BE2C (cell line): Measurements from ENCODE around the gene NCAPD2.

Source experiments
- DNase-seq: peaks from one replicate; pipeline ENCODE4 v3.0.0-alpha.2; 2020
- H3K27me3 ChIP-seq: fragments of 250-450 bp; sonication (Bioruptor Pico); 2 replicates; pipeline ENCODE4 v1.5.1; 2020; ENCODE audit warnings: mild to moderate bottlenecking
- H3K36me3 ChIP-seq: fragments of 250-450 bp; sonication (Bioruptor Pico); 2 replicates; pipeline ENCODE4 v1.5.1; 2020; ENCODE audit warnings: mild to moderate bottlenecking
- H3K4me1 ChIP-seq: fragments of 250-450 bp; sonication (Bioruptor Pico); 2 replicates; pipeline ENCODE4 v1.5.1; 2020
- H3K4me3 ChIP-seq: 2 replicates; pipeline ENCODE4 v1.5.1; 2011; ENCODE audit warnings: low read depth, low read length
- H3K9me3 ChIP-seq: fragments of 250-450 bp; sonication (Bioruptor Pico); 2 replicates; pipeline ENCODE4 v1.5.1; 2020
- CTCF ChIP-seq: IDR thresholded peaks from 2 replicates; pipeline ENCODE4 v1.5.1; 2012; ENCODE audit warnings: mild to moderate bottlenecking, low read depth, low read length

NCAPD2 gene

GRCh38 chr12:6547566-6547965 is 53.7 kb downstream of the NCAPD2 start:
- H3K9me3 ChIP-seq = no peaks in the 10 kb centered on the region
- DNase-seq = no peak
- H3K4me3 ChIP-seq = no peak overlapping the region
- no peaks in the 10 kb centered on the region for H3K27me3 ChIP-seq
- peaks cover 8% of the 10 kb centered on the region for H3K4me1 ChIP-seq
- peaks cover 76% of the 10 kb centered on the region for H3K36me3 ChIP-seq
- no peak for TF ChIP-seq CTCF

GRCh38 chr12:6547987-6548386 is 54.1 kb downstream of the NCAPD2 start:
- DNase-seq = no peak
- Histone ChIP-seq H3K4me3 (no peak overlapping the region), H3K4me1 (peaks cover 12% of the 10 kb centered on the region), H3K9me3 (no peaks in the 10 kb centered on the region), H3K27me3 (no peaks in the 10 kb centered on the region), H3K36me3 (peaks cover 77% of the 10 kb centered on the region)
- TF ChIP-seq CTCF = no peak

GRCh38 chr12:6548556-6548955 is 54.7 kb downstream of the NCAPD2 start:
- H3K36me3 ChIP-seq = peaks cover 74% of the 10 kb centered on the region
- DNase-seq = no peak
- no peak for TF ChIP-seq CTCF
- no peaks in the 10 kb centered on the region for H3K9me3 ChIP-seq
- peaks cover 17% of the 10 kb centered on the region for H3K4me1 ChIP-seq
- no peak overlapping the region for H3K4me3 ChIP-seq
- H3K27me3 ChIP-seq = no peaks in the 10 kb centered on the region

- H3K36me3 ChIP-seq = peaks cover 74% of the 10 kb centered on the region
- H3K4me1 ChIP-seq = peaks cover 18% of the 10 kb centered on the region
- DNase-seq = no peak
- no peak overlapping the region for H3K4me3 ChIP-seq
- no peak for TF ChIP-seq CTCF
- no peaks in the 10 kb centered on the region for H3K27me3 ChIP-seq
- H3K9me3 ChIP-seq = no peaks in the 10 kb centered on the region
Measured at GRCh38 chr12:6548966-6549683, 55.2 kb downstream of the NCAPD2 start.

- Histone ChIP-seq H3K4me3 (no peak overlapping the region), H3K36me3 (peaks cover 70% of the 10 kb centered on the region), H3K4me1 (peaks cover 18% of the 10 kb centered on the region), H3K9me3 (no peaks in the 10 kb centered on the region), H3K27me3 (no peaks in the 10 kb centered on the region)
- TF ChIP-seq CTCF = no peak
- DNase-seq = no peak
Measured at GRCh38 chr12:6549684-6550151, 55.8 kb downstream of the NCAPD2 start.

GRCh38 chr12:6550294-6551062 is 56.6 kb downstream of the NCAPD2 start:
- Histone ChIP-seq H3K4me1 (peaks cover 18% of the 10 kb centered on the region), H3K9me3 (no peaks in the 10 kb centered on the region), H3K4me3 (no peak overlapping the region), H3K36me3 (peaks cover 67% of the 10 kb centered on the region), H3K27me3 (no peaks in the 10 kb centered on the region)
- no peak for DNase-seq
- TF ChIP-seq CTCF = no peak
